HG02678 (cell line): ENCODE results near the gene CYP11A1.
"Not testable (repeated sequence)": the region's sequence is repeated elsewhere in the genome, so short reads cannot be mapped to it uniquely, and the experiment has no call there.

Source experiments
- ATAC-seq: cut with Tn5 transposase; IDR thresholded peaks from one replicate; pipeline ENCODE4 v1.9.1; 2021; ENCODE audit warnings: mild to moderate bottlenecking, moderate library complexity; ENCODE audit not compliant: unreplicated experiment

CYP11A1 gene

GRCh38 chr15:74400915-74401757 lies 33.7 kb upstream of the CYP11A1 start:
- ATAC-seq: no peak

- no peak for ATAC-seq
Observed at GRCh38 chr15:74400313-74400860, 32.9 kb upstream of the CYP11A1 start.

- ATAC-seq: no peak
Observed at GRCh38 chr15:74399511-74400312, 32.3 kb upstream of the CYP11A1 start.

GRCh38 chr15:74399100-74399499 lies 31.7 kb upstream of the CYP11A1 start:
- ATAC-seq: no peak

- no peak for ATAC-seq
Observed at GRCh38 chr15:74398183-74398582, 30.7 kb upstream of the CYP11A1 start.

- no peak for ATAC-seq
Observed at GRCh38 chr15:74397239-74398068, 30.0 kb upstream of the CYP11A1 start.

- peak; percentile 37 for ATAC-seq
Observed at GRCh38 chr15:74396445-74397238, 29.2 kb upstream of the CYP11A1 start.

GRCh38 chr15:74396146-74396438 lies 28.6 kb upstream of the CYP11A1 start:
- no peak for ATAC-seq

GRCh38 chr15:74395319-74396145 lies 28.1 kb upstream of the CYP11A1 start:
- ATAC-seq: no peak

- no peak for ATAC-seq
Observed at GRCh38 chr15:74394090-74394846, 26.8 kb upstream of the CYP11A1 start.

- ATAC-seq: no peak
Observed at GRCh38 chr15:74393423-74393822, 26.0 kb upstream of the CYP11A1 start.

GRCh38 chr15:74392902-74393301 lies 25.5 kb upstream of the CYP11A1 start:
- ATAC-seq: no peak

- no peak for ATAC-seq
Observed at GRCh38 chr15:74392451-74392830, 25.0 kb upstream of the CYP11A1 start.

GRCh38 chr15:74391582-74392450 lies 24.4 kb upstream of the CYP11A1 start:
- ATAC-seq: no peak

- no peak for ATAC-seq
Observed at GRCh38 chr15:74390647-74391288, 23.3 kb upstream of the CYP11A1 start.

- not testable (repeated sequence) for ATAC-seq
Observed at GRCh38 chr15:74390049-74390646, 22.7 kb upstream of the CYP11A1 start.
